Fibroblast of skin of right quadriceps (primary cell): Measurements from ENCODE around the gene CIROP.

ENCODE experiments used
- DNase-seq: peaks from one replicate; pipeline ENCODE4 v3.0.0-alpha.2; 2013

The CIROP gene

GRCh38 chr14:23091294-23092225, 13.2 kb downstream of the CIROP start:
- DNase-seq: no peak

- DNase-seq: no peak
Measured at GRCh38 chr14:23090254-23090636, 14.5 kb downstream of the CIROP start.

- no peak for DNase-seq
Measured at GRCh38 chr14:23089498-23090253, 15.1 kb downstream of the CIROP start.

- DNase-seq: no peak
Measured at GRCh38 chr14:23086565-23086964, 18.2 kb downstream of the CIROP start.

- no peak for DNase-seq
Measured at GRCh38 chr14:23085458-23085857, 19.3 kb downstream of the CIROP start.

GRCh38 chr14:23080474-23080873, 24.3 kb downstream of the CIROP start:
- no peak for DNase-seq

- peak; percentile 37 for DNase-seq
Measured at GRCh38 chr14:23079716-23080115, 25.1 kb downstream of the CIROP start.

- DNase-seq: peak; percentile 82
Measured at GRCh38 chr14:23078692-23079116, 26.1 kb downstream of the CIROP start.

- DNase-seq: no peak
Measured at GRCh38 chr14:23077962-23078361, 26.8 kb downstream of the CIROP start.

- no peak for DNase-seq
Measured at GRCh38 chr14:23076785-23077408, 27.9 kb downstream of the CIROP start.

GRCh38 chr14:23074906-23075305, 29.9 kb downstream of the CIROP start:
- DNase-seq: no peak

GRCh38 chr14:23071921-23072539, 32.8 kb downstream of the CIROP start:
- no peak for DNase-seq

- DNase-seq: peak; percentile 91
Measured at GRCh38 chr14:23071244-23071920, 33.4 kb downstream of the CIROP start.

- DNase-seq: no peak
Measured at GRCh38 chr14:23070262-23071129, 34.3 kb downstream of the CIROP start.

- DNase-seq: no peak
Measured at GRCh38 chr14:23069413-23069806, 35.4 kb downstream of the CIROP start.

- DNase-seq: peak; percentile 91
Measured at GRCh38 chr14:23068789-23069412, 35.9 kb downstream of the CIROP start.

GRCh38 chr14:23067847-23068788, 36.7 kb downstream of the CIROP start:
- DNase-seq: no peak

GRCh38 chr14:23066855-23067744, 37.7 kb downstream of the CIROP start:
- no peak for DNase-seq

GRCh38 chr14:23066368-23066767, 38.4 kb downstream of the CIROP start:
- DNase-seq: no peak
